ENCODE data around the gene ITPKB.

ITPKB gene

GRCh38 chr1:226692823-226693222, 46.3 kb downstream of the ITPKB start:
- no peak for DNase-seq (ENCODE audit: low read depth, low spot score)
- ChIA-PET POLR2A (interaction anchor here (0.9 kb wide), 1 partner anchor 10 kb away, joined by 3 read pairs; no protein-coding TSS in a partner anchor), CTCF (interaction anchor here (1.0 to 1.8 kb wide), 3 partner anchors 10 to 16 kb away, joined by 3 to 6 read pairs (median 3); no protein-coding TSS in a partner anchor)
- TF ChIP-seq CTCF (IDR thresholded peaks at IDR 0.05; ENCODE audit: insufficient read depth, low read length, missing control alignments) = no peak
- H3K4me3 ChIP-seq (ENCODE audit: low read depth, low read length) = no peak overlapping the region

GRCh38 chr1:226692051-226692792, 46.9 kb downstream of the ITPKB start:
- ChIA-PET CTCF (interaction anchor here (0.9 to 1.8 kb wide), 3 partner anchors 10 to 137 kb away, joined by 3 to 6 read pairs (median 3); no protein-coding TSS in a partner anchor), POLR2A (interaction anchor here (0.9 kb wide), 1 partner anchor 11 kb away, joined by 3 read pairs; no protein-coding TSS in a partner anchor)
- no peak for DNase-seq (ENCODE audit: low read depth, low spot score)
- no peak for TF ChIP-seq CTCF (IDR thresholded peaks at IDR 0.05; ENCODE audit: insufficient read depth, low read length, missing control alignments)
- H3K4me3 ChIP-seq (ENCODE audit: low read depth, low read length) = no peak overlapping the region

- H3K4me3 ChIP-seq (ENCODE audit: low read depth, low read length) = no peak overlapping the region
- CTCF ChIA-PET = interaction anchor here (1.8 kb wide), 1 partner anchor 12 kb away, joined by 6 read pairs; no protein-coding TSS in a partner anchor
- DNase-seq (ENCODE audit: low read depth, low spot score) = no peak
- POLR2A ChIA-PET = no interaction called here
- no peak for TF ChIP-seq CTCF (IDR thresholded peaks at IDR 0.05; ENCODE audit: insufficient read depth, low read length, missing control alignments)
Observed at GRCh38 chr1:226691247-226691646, 47.8 kb downstream of the ITPKB start.

GRCh38 chr1:226690460-226690982, 48.6 kb downstream of the ITPKB start:
- no peak for DNase-seq (ENCODE audit: low read depth, low spot score)
- TF ChIP-seq CTCF (IDR thresholded peaks at IDR 0.05; ENCODE audit: insufficient read depth, low read length, missing control alignments) = no peak
- CTCF ChIA-PET = no interaction called here
- POLR2A ChIA-PET = no interaction called here
- H3K4me3 ChIP-seq (ENCODE audit: low read depth, low read length) = no peak overlapping the region

GRCh38 chr1:226688808-226689207, 50.3 kb downstream of the ITPKB start:
- no peak overlapping the region for H3K4me3 ChIP-seq (ENCODE audit: low read depth, low read length)
- CTCF ChIA-PET = interaction anchor here (1.6 kb wide), 2 partner anchors 15 to 55 kb away, joined by 5 to 7 read pairs; no protein-coding TSS in a partner anchor
- no peak for DNase-seq (ENCODE audit: low read depth, low spot score)
- TF ChIP-seq CTCF (IDR thresholded peaks at IDR 0.05; ENCODE audit: insufficient read depth, low read length, missing control alignments) = no peak
- POLR2A ChIA-PET = no interaction called here

GRCh38 chr1:226688056-226688748, 50.9 kb downstream of the ITPKB start:
- CTCF ChIA-PET = interaction anchor here (1.0 to 1.6 kb wide), 4 partner anchors 15 to 55 kb away, joined by 3 to 7 read pairs (median 4); no protein-coding TSS in a partner anchor
- no peak for TF ChIP-seq CTCF (IDR thresholded peaks at IDR 0.05; ENCODE audit: insufficient read depth, low read length, missing control alignments)
- no peak for DNase-seq (ENCODE audit: low read depth, low spot score)
- H3K4me3 ChIP-seq (ENCODE audit: low read depth, low read length) = no peak overlapping the region
- POLR2A ChIA-PET = no interaction called here

Data from AG04449 (cell line).